GM18511 (cell line): Measurements from ENCODE around the gene YWHAQ.
"Not testable (repeated sequence)": the region's sequence is repeated elsewhere in the genome, so short reads cannot be mapped to it uniquely, and the experiment has no call there.

Experiments used
- ATAC-seq: cut with Tn5 transposase; IDR thresholded peaks from one replicate; pipeline ENCODE4 v1.9.1; 2021; ENCODE audit warnings: mild to moderate bottlenecking, moderate library complexity; ENCODE audit not compliant: unreplicated experiment

The YWHAQ gene

GRCh38 chr2:9594366-9595054 is 36.3 kb downstream of the YWHAQ start:
- no peak for ATAC-seq

DNA sequence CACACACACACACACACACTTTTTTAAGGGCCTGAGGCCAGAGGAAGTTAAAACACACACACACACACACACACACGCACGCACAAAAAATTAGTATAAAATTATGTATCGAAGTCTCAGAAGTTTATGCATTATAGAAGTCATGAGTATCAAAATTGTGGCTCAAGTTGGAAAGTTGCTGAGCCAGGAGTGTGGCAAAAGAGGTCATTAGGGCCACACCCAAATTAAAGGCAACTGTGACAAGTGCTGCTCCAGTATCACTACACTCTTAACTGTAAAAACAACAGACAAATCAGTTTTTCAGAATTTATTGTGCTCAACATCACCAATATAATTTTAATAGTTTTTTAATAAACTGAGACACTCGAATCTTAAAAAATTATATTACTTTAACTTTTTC is 36.9 kb downstream of the YWHAQ start:
- no peak for ATAC-seq

- ATAC-seq = no peak
Observed at GRCh38 chr2:9592699-9593098, 38.1 kb downstream of the YWHAQ start.

DNA sequence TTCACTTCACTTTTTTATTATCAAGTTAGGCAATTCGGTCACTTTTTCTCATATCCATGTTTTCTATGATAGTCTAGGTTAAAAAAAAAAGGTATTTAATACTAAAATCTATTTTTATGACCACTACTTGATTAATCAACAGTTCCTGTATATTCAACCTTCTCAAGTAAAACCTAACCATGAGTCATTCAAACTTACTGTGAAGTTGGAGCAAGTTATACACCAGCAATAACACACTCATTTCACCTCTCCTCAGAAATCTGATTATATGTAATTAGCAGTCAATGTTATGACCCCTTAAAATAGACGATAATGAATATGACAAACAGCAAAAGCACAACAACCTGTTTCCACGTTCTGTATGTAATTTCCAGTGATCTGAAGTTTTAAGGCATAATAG is 40.2 kb downstream of the YWHAQ start:
- ATAC-seq = no peak

DNA sequence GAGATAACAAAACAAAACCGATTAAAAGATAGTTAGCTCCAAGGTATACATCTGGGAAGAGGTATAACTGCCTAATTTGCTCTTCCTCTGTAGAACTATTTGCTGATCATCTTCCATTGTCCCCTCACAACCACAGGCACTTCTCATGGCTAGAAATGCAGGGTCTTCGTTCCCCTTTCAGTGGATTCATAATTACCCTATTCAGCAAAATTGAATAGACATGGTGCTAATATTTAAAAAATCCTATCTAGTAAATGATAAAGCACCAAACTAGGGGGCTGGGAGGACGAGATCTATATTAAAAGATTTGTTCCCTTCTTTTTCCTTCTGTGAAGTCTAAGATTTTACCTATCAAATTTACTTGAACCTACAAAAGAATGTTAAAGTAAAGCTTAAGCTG is 44.3 kb downstream of the YWHAQ start:
- ATAC-seq = no peak

DNA sequence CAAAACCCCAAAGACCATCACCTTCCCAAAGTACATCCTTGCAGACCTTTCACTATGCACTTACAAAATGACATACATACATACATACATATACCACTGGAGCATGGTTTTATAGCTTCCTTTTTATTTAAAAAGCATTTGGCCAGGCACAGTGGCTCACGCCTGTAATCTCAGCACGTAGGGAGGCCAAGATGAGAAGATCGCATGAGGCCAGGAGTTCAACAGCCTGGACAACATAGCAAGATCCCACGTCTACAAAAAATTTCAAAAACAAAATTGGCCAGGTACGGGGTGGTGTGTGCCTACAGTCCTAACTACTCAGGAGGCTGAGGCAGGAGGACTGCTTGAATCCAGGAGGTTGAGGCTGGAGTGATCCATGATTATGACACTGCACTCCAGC is 45.3 kb downstream of the YWHAQ start:
- ATAC-seq = no peak

DNA sequence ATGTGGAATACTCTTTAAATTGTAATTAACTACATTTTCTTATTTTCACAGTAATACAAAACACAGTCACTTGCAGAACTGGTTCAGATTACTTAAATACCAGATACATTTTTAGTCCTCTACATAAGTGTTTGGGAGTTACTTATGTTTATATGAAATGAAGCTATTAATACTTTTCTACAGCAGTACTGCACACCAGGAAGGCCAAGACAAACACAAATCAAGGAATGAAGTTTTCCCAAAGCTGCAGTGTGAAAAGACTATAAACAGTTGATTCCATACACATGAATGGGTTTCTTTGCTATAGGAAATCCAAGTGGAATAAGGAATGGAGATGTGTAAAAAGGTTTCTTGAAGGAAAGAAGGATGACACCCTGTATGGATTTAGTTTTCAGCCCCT is 45.9 kb downstream of the YWHAQ start:
- ATAC-seq = not testable (repeated sequence)

DNA sequence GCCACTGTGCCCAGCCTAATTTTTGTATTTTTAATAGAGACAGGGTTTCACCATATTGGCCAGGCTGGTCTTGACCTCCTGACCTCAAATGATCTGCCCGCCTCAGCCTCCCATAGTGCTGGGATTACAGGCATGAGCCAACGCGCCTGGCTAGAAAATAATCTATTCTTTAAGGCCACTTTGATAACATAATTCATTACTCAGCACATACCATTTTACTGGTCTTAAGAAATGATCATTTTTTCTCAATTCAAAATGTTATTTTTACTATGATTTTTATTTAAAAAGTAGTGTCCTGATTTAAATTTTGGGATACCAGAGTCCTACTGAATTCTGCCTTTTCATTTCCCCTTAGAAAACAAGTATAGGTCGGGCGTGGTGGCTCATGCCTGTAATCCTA is 48.2 kb downstream of the YWHAQ start:
- ATAC-seq = no peak

- no peak for ATAC-seq
Observed at GRCh38 chr2:9578467-9579235, 52.1 kb downstream of the YWHAQ start.

- no peak for ATAC-seq
Observed at GRCh38 chr2:9574331-9574730, 56.5 kb downstream of the YWHAQ start.

- ATAC-seq = no peak
Observed at GRCh38 chr2:9573840-9574239, 57.0 kb downstream of the YWHAQ start.

DNA sequence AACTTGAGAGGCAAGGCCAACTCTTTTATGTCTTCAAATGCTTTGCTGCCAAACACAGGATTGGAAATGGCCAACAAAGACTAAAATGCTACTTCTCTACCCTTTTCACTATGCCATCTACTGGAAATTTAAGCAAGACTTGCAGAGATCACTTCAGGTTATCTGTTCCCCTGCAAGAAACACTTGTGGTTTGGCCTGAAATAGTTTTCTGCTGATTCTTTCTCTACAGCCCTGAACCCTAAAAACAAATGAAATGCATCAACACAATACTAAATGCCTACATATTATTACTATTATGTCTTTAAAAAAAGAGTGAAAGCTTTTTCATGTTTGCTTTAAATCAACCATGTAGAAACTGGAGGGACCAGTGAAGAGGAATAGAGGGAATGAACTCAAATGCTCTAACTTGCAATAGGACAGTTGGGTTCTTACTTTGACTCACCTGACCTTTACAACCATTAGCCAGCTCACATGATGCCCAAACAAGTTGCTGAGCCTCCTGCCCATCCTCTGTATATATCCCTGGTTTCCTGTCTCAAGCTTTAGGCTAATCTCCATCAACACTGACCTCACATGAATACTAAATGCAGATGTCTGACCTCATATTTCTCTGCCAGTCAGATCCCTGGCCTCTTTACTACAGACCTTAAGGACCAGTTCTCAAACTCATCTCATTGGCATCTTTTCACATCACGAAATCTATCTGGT is 57.6 kb downstream of the YWHAQ start:
- ATAC-seq = no peak

- no peak for ATAC-seq
Observed at GRCh38 chr2:9570182-9571060, 60.4 kb downstream of the YWHAQ start.

DNA sequence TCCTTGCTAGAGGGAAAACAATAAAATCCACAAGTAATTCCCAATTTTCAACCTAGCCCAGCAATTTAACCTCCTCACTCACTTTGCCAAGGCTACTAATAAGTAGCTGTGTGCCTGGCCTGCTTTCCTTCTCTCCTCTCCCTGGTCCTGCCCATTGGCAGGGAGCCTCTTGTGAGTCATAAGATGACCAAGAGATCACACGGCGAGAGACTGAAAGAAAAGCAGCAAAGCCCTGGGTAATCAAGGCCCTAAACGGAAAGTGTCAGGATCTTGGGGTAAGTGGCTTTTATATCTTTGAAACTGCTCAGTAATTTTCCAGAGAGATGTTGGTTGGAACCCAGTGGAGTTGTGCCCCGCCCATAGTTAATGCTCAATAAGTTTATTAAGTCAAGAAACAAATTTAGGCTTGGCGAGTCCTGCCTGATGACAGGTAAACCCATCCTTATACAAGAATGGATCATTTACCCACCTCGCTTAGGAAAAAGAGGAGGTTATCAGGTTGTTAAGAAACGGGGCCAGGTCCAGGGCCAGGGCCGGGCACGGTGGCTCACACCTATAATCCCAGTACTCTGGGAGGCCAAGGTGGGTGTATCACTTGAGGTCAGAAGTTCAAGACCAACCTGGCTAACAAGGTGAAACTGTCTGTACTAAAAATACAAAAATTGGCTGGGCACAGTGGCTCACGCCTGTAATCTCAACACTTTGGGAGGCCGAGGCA is 65.2 kb downstream of the YWHAQ start:
- no peak for ATAC-seq

DNA sequence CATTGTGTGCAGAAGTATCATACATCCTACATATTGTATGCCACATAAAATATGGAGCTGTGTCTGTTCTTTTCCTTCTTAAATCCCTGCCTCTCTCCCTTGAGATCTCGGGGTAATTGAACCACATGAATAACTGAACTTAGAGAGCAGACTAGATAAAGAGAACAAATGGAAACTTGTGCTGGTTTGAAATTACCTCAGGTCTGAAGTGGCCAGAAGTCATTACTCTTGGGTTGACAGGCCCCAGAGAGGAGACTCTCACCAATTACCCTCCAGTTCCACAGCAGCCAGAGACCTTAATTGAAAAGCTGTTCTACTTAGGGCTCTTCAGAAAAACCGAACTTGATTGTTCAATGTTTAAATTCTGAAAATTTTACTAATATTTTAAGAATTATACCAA is 70.2 kb downstream of the YWHAQ start:
- no peak for ATAC-seq

DNA sequence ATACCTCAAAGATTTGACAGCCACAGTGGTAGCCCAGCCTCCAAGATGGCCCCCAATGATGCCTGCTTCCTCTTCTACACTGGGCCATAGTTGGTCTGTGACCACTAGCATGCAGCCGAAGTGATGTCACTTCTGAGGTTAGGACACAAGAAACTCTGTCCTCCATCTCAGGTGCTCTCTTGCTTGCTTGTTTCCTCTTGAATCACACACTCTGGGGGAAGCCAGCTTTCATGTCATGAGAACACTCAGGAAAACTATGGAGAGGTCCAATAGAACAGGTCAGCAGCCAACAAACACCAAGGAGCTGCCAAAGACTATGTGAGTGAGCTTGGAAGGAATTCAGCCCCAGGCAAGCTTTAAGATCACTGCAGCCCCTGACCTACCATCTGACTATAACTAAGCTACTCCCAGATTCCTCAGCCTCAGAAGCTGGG is 71.8 kb downstream of the YWHAQ start:
- ATAC-seq = no peak

DNA sequence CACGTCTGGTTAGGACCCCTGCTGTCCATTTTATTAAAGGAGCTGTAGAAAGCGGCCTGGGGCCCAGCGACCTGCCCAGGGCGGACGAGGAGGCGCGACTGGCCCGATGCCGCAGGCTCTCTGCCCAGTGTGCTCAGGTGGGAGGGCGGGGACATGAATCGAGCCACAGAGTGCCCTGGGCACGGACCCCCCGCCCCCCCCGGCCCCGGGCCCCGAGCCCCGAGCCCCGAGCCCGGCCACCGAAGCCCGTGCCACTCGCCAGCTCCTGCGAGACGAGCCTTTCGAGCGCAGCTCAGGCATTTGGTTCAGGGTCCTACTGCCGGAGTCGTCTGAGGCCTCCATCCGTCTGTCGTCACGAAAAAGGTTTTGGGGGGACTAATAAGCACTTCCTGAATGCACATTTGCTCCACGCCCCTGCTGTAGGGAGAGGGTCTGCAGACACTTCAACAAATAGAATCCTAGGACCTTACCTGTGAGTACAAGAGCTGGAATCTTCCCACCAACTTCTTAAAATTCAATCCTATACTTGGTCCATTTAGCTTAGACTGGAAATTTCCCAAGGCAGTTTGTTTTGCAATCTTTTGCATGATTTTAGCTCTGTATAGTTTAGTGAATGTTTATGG is 74.6 kb downstream of the YWHAQ start:
- ATAC-seq = peak; percentile 36

- peak; percentile 87 for ATAC-seq
Observed at GRCh38 chr2:9555297-9556120, 75.3 kb downstream of the YWHAQ start, which contains the start of gene ADAM17. ADAM17 (minus strand) TSS chr2:9555830; CDS start chr2:9555605, 225 bp downstream.

GRCh38 chr2:9554921-9555296 is 75.9 kb downstream of the YWHAQ start:
- no peak for ATAC-seq
